H1 (cell line): ENCODE results near the gene DLG5. TPM values are rescaled to one million over a fixed set of nuclear protein-coding genes. Genes with fewer than 3 reads are reported as not detected.

Experiments used
- CTCF ChIA-PET: fragments of 300-600 bp; sonication (Branson Sonifier 250); formaldehyde crosslinking; loops from one replicate; lab custom pipeline; 2021; ENCODE audit not compliant: partially characterized antibody; lab: Charles Lee
- POLR2A ChIA-PET: fragments of 300-600 bp; sonication (Branson Sonifier 250); formaldehyde crosslinking; loops from one replicate; lab custom pipeline; 2021; ENCODE audit warnings: inconsistent platforms; ENCODE audit not compliant: partially characterized antibody; lab: Charles Lee
- DNase-seq, 2 experiments: peaks; one replicate each; pipeline versions ENCODE4 v3.0.0 to v3.0.0-alpha.2; 2010 to 2022; ENCODE audit warnings: low spot score in 2 of 2, low read depth in 1 of 2, mixed read lengths in 1 of 2
- FAIRE-seq: peaks from 2 replicates; lab custom pipeline; 2011; peaks lifted over from hg19 to GRCh38; lab: Jason Lieb, UNC
- H2AFZ ChIP-seq: 2 replicates; pipeline ENCODE4 v1.8.1; 2012; ENCODE audit warnings: low read length, inconsistent platforms
- H2AK5ac ChIP-seq: 2 replicates; pipeline ENCODE4 v1.6.1; 2013; ENCODE audit warnings: low read depth, low read length
- H2BK120ac ChIP-seq: replicated peaks from 2 replicates; pipeline ENCODE3; 2013; ENCODE audit warnings: low read depth, low read length, inconsistent platforms
- H2BK12ac ChIP-seq: 2 replicates; pipeline ENCODE4 v1.6.1; 2013; ENCODE audit warnings: low read depth, low read length
- H2BK15ac ChIP-seq: 2 replicates; pipeline ENCODE4 v1.6.1; 2013; ENCODE audit warnings: low read length
- H2BK20ac ChIP-seq: 2 replicates; pipeline ENCODE4 v1.6.1; 2013; ENCODE audit warnings: low read length
- H2BK5ac ChIP-seq: 2 replicates; pipeline ENCODE4 v1.6.1; 2013; ENCODE audit warnings: low read depth, low read length
- H3K14ac ChIP-seq: 2 replicates; pipeline ENCODE4 v1.6.1; 2013; ENCODE audit warnings: inconsistent platforms; ENCODE audit not compliant: insufficient read length
- H3K18ac ChIP-seq: 2 replicates; pipeline ENCODE4 v1.6.1; 2013; ENCODE audit warnings: low read length; ENCODE audit errors: extremely low read depth
- H3K23ac ChIP-seq: 2 replicates; pipeline ENCODE4 v1.6.1; 2013; ENCODE audit warnings: inconsistent platforms; ENCODE audit not compliant: insufficient read length
- H3K23me2 ChIP-seq: 2 replicates; pipeline ENCODE4 v1.6.1; 2013; ENCODE audit warnings: low read depth, low read length
- H3K27ac ChIP-seq: 2 replicates; pipeline ENCODE4 v1.6.1; 2011; ENCODE audit warnings: low read depth, low read length, inconsistent platforms
- H3K27me3 ChIP-seq, 4 experiments: replicated peaks in 1 of 4; 1 replicate in 1 of 4; 2 replicates in 3 of 4; pipeline versions ENCODE4 v1.6.1 to v1.8.1; 2011 to 2013; ENCODE audit warnings: low read length in 3 of 4, mild to moderate bottlenecking in 3 of 4, inconsistent platforms in 2 of 4, mixed read lengths in 2 of 4, moderate library complexity in 1 of 4; ENCODE audit not compliant: control insufficient read depth in 3 of 4, insufficient read depth in 3 of 4; ENCODE audit errors: extremely low read depth in 1 of 4
- H3K36me3 ChIP-seq, 4 experiments: 2 replicates each; pipeline versions ENCODE4 v1.6.1 to v1.8.1; 2011 to 2013; ENCODE audit warnings: mild to moderate bottlenecking in 4 of 4, low read length in 3 of 4, moderate library complexity in 2 of 4, control low read depth in 1 of 4, inconsistent platforms in 1 of 4; ENCODE audit not compliant: insufficient read depth in 4 of 4, control insufficient read depth in 2 of 4
- H3K4ac ChIP-seq: replicated peaks from 2 replicates; pipeline ENCODE3; 2013; ENCODE audit warnings: low read length, low read depth, mixed read lengths, inconsistent platforms; ENCODE audit not compliant: insufficient read length
- H3K4me1 ChIP-seq, 4 experiments: replicated peaks in 1 of 4; 1 replicate in 1 of 4; 2 replicates in 3 of 4; pipeline versions ENCODE4 v1.6.1 to v1.8.1; 2011 to 2013; ENCODE audit warnings: low read length in 3 of 4, inconsistent platforms in 2 of 4, mixed read lengths in 1 of 4; ENCODE audit not compliant: insufficient read depth in 4 of 4, control insufficient read depth in 3 of 4
- H3K4me2 ChIP-seq, 2 experiments: 2 replicates each; pipeline versions ENCODE4 v1.6.1 to v1.8.1; 2011 to 2013; ENCODE audit warnings: low read depth in 2 of 2, low read length in 2 of 2, control low read depth in 1 of 2, inconsistent platforms in 1 of 2, mild to moderate bottlenecking in 1 of 2; ENCODE audit not compliant: insufficient read depth in 1 of 2
- H3K4me3 ChIP-seq, 4 experiments: fragments of 200-600, 300-600 bp in 1 of 4; sonication (generic), shearing (Covaris generic), sonication (Bioruptor Twin) in 1 of 4; 2 replicates each; pipeline versions ENCODE4 v1.5.1 to v1.8.1; 2011 to 2016; ENCODE audit warnings: low read length in 4 of 4, low read depth in 3 of 4, control low read depth in 2 of 4, inconsistent platforms in 2 of 4, mild to moderate bottlenecking in 2 of 4, mixed read lengths in 1 of 4, moderate library complexity in 1 of 4; ENCODE audit not compliant: insufficient read depth in 2 of 4; ENCODE audit errors: extremely low read depth in 1 of 4
- H3K56ac ChIP-seq: replicated peaks from 2 replicates; pipeline ENCODE3; 2013; ENCODE audit warnings: low read depth, mild to moderate bottlenecking, mixed read lengths, low read length, inconsistent platforms; ENCODE audit not compliant: insufficient read length
- H3K79me1 ChIP-seq: 2 replicates; pipeline ENCODE4 v1.6.1; 2013; ENCODE audit warnings: low read depth, low read length, control low read depth
- H3K79me2 ChIP-seq, 2 experiments: 2 replicates each; pipeline versions ENCODE4 v1.6.1 to v1.8.1; 2012 to 2013; ENCODE audit warnings: low read length in 2 of 2, mild to moderate bottlenecking in 2 of 2, inconsistent platforms in 1 of 2; ENCODE audit not compliant: insufficient read depth in 2 of 2, control insufficient read depth in 1 of 2
- H3K9ac ChIP-seq, 4 experiments: replicated peaks in 1 of 4; 1 replicate in 1 of 4; 2 replicates in 3 of 4; pipeline versions ENCODE4 v1.6.1 to v1.8.1; 2011 to 2013; ENCODE audit warnings: low read depth in 3 of 4, low read length in 3 of 4, control low read depth in 2 of 4, mild to moderate bottlenecking in 2 of 4, moderate library complexity in 2 of 4, inconsistent platforms in 1 of 4; ENCODE audit errors: extremely low read depth in 1 of 4
- H3K9me3 ChIP-seq, 2 experiments: 2 replicates each; pipeline versions ENCODE4 v1.6.1 to v1.8.1; 2012 to 2013; ENCODE audit warnings: mild to moderate bottlenecking in 2 of 2, moderate library complexity in 2 of 2, control low read depth in 1 of 2, inconsistent platforms in 1 of 2, low read depth in 1 of 2, low read length in 1 of 2, mixed read lengths in 1 of 2; ENCODE audit not compliant: insufficient read depth in 2 of 2
- H4K20me1 ChIP-seq, 2 experiments: replicated peaks in 1 of 2; 2 replicates each; pipeline versions ENCODE3 to v1.8.1; 2011 to 2013; ENCODE audit warnings: inconsistent platforms in 2 of 2, low read length in 2 of 2, mild to moderate bottlenecking in 1 of 2; ENCODE audit not compliant: insufficient read depth in 2 of 2, control insufficient read depth in 1 of 2
- H4K5ac ChIP-seq: 2 replicates; pipeline ENCODE4 v1.6.1; 2013; ENCODE audit warnings: low read length, low read depth, mixed read lengths, inconsistent platforms; ENCODE audit not compliant: insufficient read length
- H4K8ac ChIP-seq: 2 replicates; pipeline ENCODE4 v1.8.0; 2013; ENCODE audit warnings: mild to moderate bottlenecking, moderate library complexity, low read length, inconsistent platforms; ENCODE audit not compliant: insufficient read depth; ENCODE audit errors: extremely low read depth
- H4K91ac ChIP-seq: replicated peaks from 2 replicates; pipeline ENCODE3; 2013; ENCODE audit warnings: low read length, mixed read lengths, inconsistent platforms; ENCODE audit not compliant: insufficient read length
- ATF2 ChIP-seq: IDR thresholded peaks from 2 replicates; pipeline ENCODE4 v1.6.1; 2012; ENCODE audit warnings: low read length, inconsistent platforms
- CBX5 ChIP-seq: fragments of 300-800, 300-1000 bp; sonication (generic); IDR thresholded peaks from 2 replicates; pipeline ENCODE4 v1.7.1; 2016; ENCODE audit warnings: antibody characterized with exemption, low read length, low read depth
- CBX8 ChIP-seq: fragments of 300-800, 300-1000 bp; sonication (generic); IDR thresholded peaks from 2 replicates; pipeline ENCODE4 v1.7.1; 2016; ENCODE audit warnings: low read depth, low read length, borderline replicate concordance
- CEBPB ChIP-seq: IDR thresholded peaks from 2 replicates; pipeline ENCODE4 v1.6.1; 2012; ENCODE audit warnings: low read depth, low read length
- EZH2 ChIP-seq: fragments of 200-600 bp; sonication (generic); IDR thresholded peaks from 2 replicates; pipeline ENCODE4 v1.7.1; 2012; ENCODE audit warnings: low read depth, mild to moderate bottlenecking, moderate library complexity, low read length, inconsistent platforms; ENCODE audit not compliant: severe bottlenecking
- GTF2F1 ChIP-seq: IDR thresholded peaks from 2 replicates; pipeline ENCODE4 v1.6.1; 2012; ENCODE audit warnings: low read depth, low read length, improper control_type of control experiment, borderline replicate concordance
- HDAC6 ChIP-seq: IDR thresholded peaks from one replicate; pipeline ENCODE4 v1.7.1; 2012; ENCODE audit warnings: low read depth, mild to moderate bottlenecking, inconsistent platforms, low read length, moderate library complexity
- RFX5 ChIP-seq: IDR thresholded peaks from 2 replicates; pipeline ENCODE4 v1.6.1; 2011; ENCODE audit warnings: low read depth, low read length, improper control_type of control experiment, borderline replicate concordance
- RNF2 ChIP-seq: fragments of 200-900, 300-1000 bp; sonication (generic); IDR thresholded peaks from 2 replicates; pipeline ENCODE4 v1.7.1; 2016; ENCODE audit warnings: borderline replicate concordance, low read depth, mild to moderate bottlenecking, antibody characterized with exemption, low read length; ENCODE audit not compliant: poor library complexity, severe bottlenecking; ENCODE audit errors: missing control alignments
- SIN3A ChIP-seq, 2 experiments: IDR thresholded peaks in 1 of 2; conservative IDR thresholded peaks in 1 of 2; 2 replicates each; pipeline ENCODE4 v1.6.1; 2011 to 2012; ENCODE audit warnings: low read length in 2 of 2, improper control_type of control experiment in 1 of 2, low read depth in 1 of 2, mild to moderate bottlenecking in 1 of 2
- ZNF274 ChIP-seq: IDR thresholded peaks from 2 replicates; pipeline ENCODE4 v1.7.0; 2012; ENCODE audit warnings: low read length, borderline replicate concordance; ENCODE audit errors: extremely low read depth
- WGBS, 2 experiments: shearing (Covaris generic) in 1 of 2; methylation state at CpG; one replicate each; pipeline versions ENCODE4 v1.1.6 to v1.1.7; 2013 to 2015; ENCODE audit warnings: low lambda C conversion rate in 2 of 2, mixed read lengths in 2 of 2, inconsistent platforms in 1 of 2, low coverage in 1 of 2, missing lambda C conversion rate in 1 of 2; ENCODE audit not compliant: insufficient replicate concordance in 2 of 2, insufficient coverage in 1 of 2, insufficient read length in 1 of 2; ENCODE audit errors: extremely low coverage in 1 of 2, missing lambda C conversion rate in 1 of 2; 5-methylcytosine and 5-hydroxymethylcytosine counted together
- polyA plus RNA-seq, 7 experiments: library from polyadenylated mRNA; depleted of rRNA in 3 of 7; stranded (reverse) in 5 of 7; unstranded in 2 of 7; fragments of >200 nt in 5 of 7; fragments of 200-250 nt in 2 of 7; gene quantifications; 1 replicate in 5 of 7; 2 replicates in 1 of 7; 4 replicates in 1 of 7; pipeline versions ENCODE4 v1.2.1 to v1.2.3, GENCODE V29; 2011 to 2013; ENCODE audit warnings: missing spikeins in 2 of 7, mixed read lengths in 2 of 7
- total RNA-seq: library from RNA; stranded (reverse); fragmentation: NEBNext Ultra II Directional; extraction: Animal tissue kit (Norgen Biotek cat#: 25700); gene quantifications from 2 replicates; pipeline ENCODE4 v1.2.1, GENCODE V29; 2021

DLG5 gene
- total and polyA plus RNA-seq, 2 of the 8 experiments (the other 6 are each of a cell fraction or from before 2014, with no cell fraction given) = 15.6 to 71.4 TPM

- H2AFZ ChIP-seq = no peak overlapping the region
- H3K4me2 ChIP-seq = no peak overlapping the region
- H3K79me1 ChIP-seq = peaks cover 20% of the 10 kb centered on the region
- no peak overlapping the region for H3K4me3 ChIP-seq
- H3K23ac ChIP-seq = no peak overlapping the region
- H3K4me1 ChIP-seq = peaks cover 0 to 6% (median 4%) of the 10 kb centered on the region in 4 experiments; a peak in 5 of 7 replicates
- H3K56ac ChIP-seq = no peak overlapping the region
- no peak for FAIRE-seq
- no peaks in the 10 kb centered on the region for H3K36me3 ChIP-seq
- H4K8ac ChIP-seq = no peak overlapping the region
- TF ChIP-seq CBX8 = no peak
- TF ChIP-seq CBX5 = no peak
- TF ChIP-seq EZH2 = no peak
- no peak for TF ChIP-seq CEBPB
- TF ChIP-seq RFX5 = no peak
- no peak for TF ChIP-seq GTF2F1
- TF ChIP-seq HDAC6 = no peak
- TF ChIP-seq ATF2 = no peak
- no peak for TF ChIP-seq SIN3A (conservative IDR thresholded peaks at IDR 0.05 in 1 of 2, IDR thresholded peaks at IDR 0.05 in 1 of 2; ENCODE audit: low read depth in 1 of 2, low read length in 2 of 2)
- TF ChIP-seq ZNF274 = no peak
- no peak for TF ChIP-seq RNF2
- TF ChIP-seq, all 59 proteins: peak for 0
- Histone ChIP-seq H2AK5ac (no peak overlapping the region), H4K20me1 (peaks cover 0 to 6% of the 10 kb centered on the region in 2 experiments), H3K27ac (no peak overlapping the region), H4K5ac (no peak overlapping the region), H3K79me2 (peaks cover 10 to 89% of the 10 kb centered on the region in 2 experiments), H3K9ac (no peak overlapping the region; a peak in 1 of 7 replicates), H2BK15ac (no peak overlapping the region), H2BK120ac (no peak overlapping the region), H2BK5ac (no peak overlapping the region), H2BK12ac (no peak overlapping the region), H3K4ac (no peak overlapping the region), H3K23me2 (no peaks in the 10 kb centered on the region), H4K91ac (no peak overlapping the region), H2BK20ac (no peak overlapping the region), H3K14ac (no peak overlapping the region), H3K18ac (no peak overlapping the region), H3K9me3 (no peaks in the 10 kb centered on the region), H3K27me3 (no peaks in the 10 kb centered on the region)
- DNase-seq = no peak
- ChIA-PET CTCF (interaction anchor here (0.8 to 5.2 kb wide), 15 partner anchors 8 to 89 kb away, joined by 3 to 47 read pairs (median 4); no protein-coding TSS in a partner anchor), POLR2A (no interaction called here)
- 88% methylated on average over 5 of the region's 5 CpGs; no CpG with 5 or more reads in 1 of the 2 experiments for WGBS, 2 experiments
Measured at GRCh38 chr10:77906951-77907421, 19.6 kb downstream of the DLG5 start.
